Endothelial cell (in vitro differentiated cells): ENCODE results near the gene TBC1D5. TPM values are rescaled to one million over a fixed set of nuclear protein-coding genes. Genes with fewer than 3 reads are reported as not detected.

Experiments
- DNase-seq: peaks from one replicate; pipeline ENCODE4 v3.0.0; 2021; ENCODE audit warnings: low spot score
- H3K27ac Mint-ChIP-seq: one replicate; pipeline ENCODE4 v1.8.0; 2021; ENCODE audit warnings: mixed read lengths, inconsistent platforms; ENCODE audit not compliant: unreplicated experiment
- H3K27me3 Mint-ChIP-seq: one replicate; pipeline ENCODE4 v1.8.0; 2021; ENCODE audit warnings: mild to moderate bottlenecking, moderate library complexity, mixed read lengths, inconsistent platforms; ENCODE audit not compliant: unreplicated experiment
- H3K36me3 Mint-ChIP-seq: one replicate; pipeline ENCODE4 v1.8.0; 2021; ENCODE audit warnings: mild to moderate bottlenecking, low read depth, mixed read lengths, inconsistent platforms; ENCODE audit not compliant: unreplicated experiment
- H3K4me1 Mint-ChIP-seq: one replicate; pipeline ENCODE4 v1.8.0; 2021; ENCODE audit warnings: mild to moderate bottlenecking, mixed read lengths, inconsistent platforms; ENCODE audit not compliant: unreplicated experiment
- H3K4me3 Mint-ChIP-seq: one replicate; pipeline ENCODE4 v1.8.0; 2021; ENCODE audit warnings: mild to moderate bottlenecking, mixed read lengths, inconsistent platforms; ENCODE audit not compliant: unreplicated experiment
- H3K9me3 Mint-ChIP-seq: one replicate; pipeline ENCODE4 v1.8.0; 2021; ENCODE audit warnings: mixed read lengths, inconsistent platforms; ENCODE audit not compliant: unreplicated experiment
- CTCF ChIP-seq: fragments of 200-600 bp; sonication (generic); IDR thresholded peaks from one replicate; pipeline ENCODE4 v1.5.0; 2021; ENCODE audit warnings: antibody characterized with exemption; ENCODE audit not compliant: unreplicated experiment
- total RNA-seq: library from RNA; stranded (reverse); fragmentation: NEBNext Ultra II Directional; extraction: Animal tissue kit (Norgen Biotek cat#: 25700); gene quantifications from one replicate; pipeline ENCODE4 v1.2.1, GENCODE V29; 2021; ENCODE audit not compliant: unreplicated experiment

The TBC1D5 gene
- total RNA-seq, 1 donor from 2014 or later: 48.2 TPM

- DNase-seq: no peak
- Mint-ChIP-seq H3K27me3 (peaks cover 15% of the 10 kb centered on the region), H3K27ac (no peak overlapping the region), H3K36me3 (peaks cover 3% of the 10 kb centered on the region), H3K4me3 (no peak overlapping the region), H3K9me3 (no peaks in the 10 kb centered on the region), H3K4me1 (no peaks in the 10 kb centered on the region)
- TF ChIP-seq CTCF: no peak
These were observed 599.9 kb downstream of the TBC1D5 start for GRCh38 chr3:17142516-17142915.

GRCh38 chr3:17141699-17142098, 600.7 kb downstream of the TBC1D5 start:
- Mint-ChIP-seq H3K4me1 (no peaks in the 10 kb centered on the region), H3K27ac (no peak overlapping the region), H3K36me3 (peaks cover 3% of the 10 kb centered on the region), H3K4me3 (no peak overlapping the region), H3K9me3 (no peaks in the 10 kb centered on the region), H3K27me3 (peaks cover 15% of the 10 kb centered on the region)
- no peak for TF ChIP-seq CTCF
- no peak for DNase-seq

- H3K9me3 Mint-ChIP-seq: no peaks in the 10 kb centered on the region
- H3K4me1 Mint-ChIP-seq: no peaks in the 10 kb centered on the region
- no peak for DNase-seq
- no peak overlapping the region for H3K4me3 Mint-ChIP-seq
- H3K36me3 Mint-ChIP-seq: peaks cover 3% of the 10 kb centered on the region
- H3K27me3 Mint-ChIP-seq: peaks cover 15% of the 10 kb centered on the region
- no peak for TF ChIP-seq CTCF
- H3K27ac Mint-ChIP-seq: no peak overlapping the region
These were observed 601.5 kb downstream of the TBC1D5 start for GRCh38 chr3:17140670-17141505.

- no peak for DNase-seq
- no peaks in the 10 kb centered on the region for H3K4me1 Mint-ChIP-seq
- H3K27me3 Mint-ChIP-seq: peaks cover 7% of the 10 kb centered on the region
- H3K27ac Mint-ChIP-seq: no peak overlapping the region
- TF ChIP-seq CTCF: no peak
- no peaks in the 10 kb centered on the region for H3K9me3 Mint-ChIP-seq
- H3K36me3 Mint-ChIP-seq: peaks cover 3% of the 10 kb centered on the region
- no peak overlapping the region for H3K4me3 Mint-ChIP-seq
These were observed 604.0 kb downstream of the TBC1D5 start for GRCh38 chr3:17138246-17139039.

- Mint-ChIP-seq H3K27ac (no peak overlapping the region), H3K4me3 (no peak overlapping the region), H3K36me3 (peaks cover 3% of the 10 kb centered on the region), H3K27me3 (peaks cover 7% of the 10 kb centered on the region), H3K4me1 (no peaks in the 10 kb centered on the region), H3K9me3 (no peaks in the 10 kb centered on the region)
- no peak for TF ChIP-seq CTCF
- no peak for DNase-seq
These were observed 605.1 kb downstream of the TBC1D5 start for GRCh38 chr3:17137321-17137826.
